Heart left ventricle (tissue), 16 donors: ENCODE data around the gene CEP131. TPM values are rescaled to one million over a fixed set of nuclear protein-coding genes. Genes with fewer than 3 reads are reported as not detected.

Source experiments
- ATAC-seq, 4 donors: fragments of 200-7000 bp; cut with Tn5 transposase; one replicate each; pipeline ENCODE4 v1.9.1; 2020 to 2022; ENCODE audit warnings: moderate library complexity in 4 of 4, mild to moderate bottlenecking in 3 of 4, moderate number of reproducible peaks in 1 of 4
- DNase-seq, 5 donors: peaks; one replicate each; pipeline ENCODE4 v3.0.0-alpha.2; 2020
- H3K27ac ChIP-seq, 12 donors: fragments of 200-600 bp; sonication (generic) in 4 of 12; one replicate each; pipeline versions ENCODE4 v1.5.0 to v1.8.0; 2016 to 2022; ENCODE audit warnings: mild to moderate bottlenecking in 2 of 12
- H3K27me3 ChIP-seq, 9 donors: fragments of 200-600 bp; sonication (generic) in 2 of 9; one replicate each; pipeline versions ENCODE4 v1.5.1 to v1.8.0; 2016 to 2022; ENCODE audit warnings: mild to moderate bottlenecking in 3 of 9
- H3K36me3 ChIP-seq, 9 donors: fragments of 200-600 bp; sonication (generic) in 2 of 9; one replicate each; pipeline versions ENCODE4 v1.5.0 to v1.8.0; 2018 to 2022; ENCODE audit warnings: mild to moderate bottlenecking in 2 of 9
- H3K4me1 ChIP-seq, 12 donors: fragments of 200-600 bp; sonication (generic) in 4 of 12; one replicate each; pipeline versions ENCODE4 v1.5.0 to v1.8.0; 2016 to 2022; ENCODE audit warnings: mild to moderate bottlenecking in 3 of 12
- H3K4me3 ChIP-seq, 12 donors: fragments of 200-600 bp; sonication (generic) in 4 of 12; one replicate each; pipeline versions ENCODE4 v1.5.0 to v1.8.0; 2017 to 2022; ENCODE audit warnings: mild to moderate bottlenecking in 9 of 12, moderate library complexity in 4 of 12
- H3K9me3 ChIP-seq, 12 donors: fragments of 200-600 bp; sonication (generic) in 4 of 12; one replicate each; pipeline versions ENCODE4 v1.5.0 to v1.8.0; 2016 to 2022; ENCODE audit warnings: mild to moderate bottlenecking in 1 of 12
- POLR2A ChIP-seq, 2 donors: fragments of 450-650 bp; IDR thresholded peaks; one replicate each; pipeline ENCODE4 v1.6.1; 2017; ENCODE audit warnings: antibody characterized with exemption in 2 of 2, mild to moderate bottlenecking in 2 of 2, moderate library complexity in 2 of 2
- WGBS, 4 donors: extraction: QIAGEN DNeasy Blood & Tissue Kit in 2 of 4; methylation state at CpG; one replicate each; pipeline versions ENCODE4 v1.1.5 to v1.1.7; 2013 to 2018; 5-methylcytosine and 5-hydroxymethylcytosine counted together
- intact Hi-C, 10 donors: fragments of 100-400 bp; cut with DNase I; formaldehyde crosslinking; loops; one replicate each; pipeline versions ENCODE4 v1.11.1 to v1.14.2; 2022
- polyA plus RNA-seq, 2 donors: library from polyadenylated mRNA; stranded (reverse); fragments of 200-250 nt; gene quantifications; one replicate each; pipeline ENCODE4 v1.2.3, GENCODE V29; 2013
- total RNA-seq, 9 donors: library from RNA; depleted of rRNA in 2 of 9; stranded (reverse); fragments of >200 nt in 2 of 9; fragmentation: NEBNext Ultra II Directional in 3 of 9; extraction: Animal tissue kit (Norgen Biotek cat#: 25700) in 3 of 9; gene quantifications; one replicate each; pipeline versions ENCODE4 v1.1.0 to v1.2.4, GENCODE V29; 2016 to 2023
- TF ChIP-seq, protein P1 (sequence below), 12 donors: fragments of 200-600 bp; sonication (generic) in 4 of 12; IDR thresholded peaks; one replicate each; pipeline versions ENCODE4 v1.5.0 to v1.8.0; 2018 to 2022; ENCODE audit warnings: antibody characterized with exemption in 12 of 12, mild to moderate bottlenecking in 5 of 12
- donor health status: ischemic (EF 13 %, LVEDD 7.1; RV severe dilation, severe dysfunction).
- donor health status: healthy with polysubstance abuse.
- donor health status: DM: no; HTN: yes; CAD: no.
- donor health status: DM: no; HTN: no; CAD: no.
- donor health status: ischemic (EF 25% LVEDD 6.9; RV normal size, moderate dysfunction).
- donor health status: ischemic (EF 25% LVEDD 5.7; RV mildly dilated, moderate dysfunction).
- donor health status: healthy.
- donor health status: DM: yes; HTN: yes; CAD: no.
- donor health status: ischemic (EF 35%, LVEDD 5.7; RV mildly dilated, moderate dysfunction).
- donor health status: nonischemic (EF 11% LVEDD 7.7; RV severe dilation, severe dysfunction).
- donor health status: DM: yes; HTN: yes; CAD: no.
- donor health status: PGD.
- donor health status: ischemic (EF 29% LVEDD 5.4; RV normal size, mild dysfunction).
- donor health status: nonischemic (EF 23%, LVEDD 6.1; RV moderate dilation, normal function).

CEP131 gene
- total and polyA plus RNA-seq, 11 donors: 7.0 to 15.8 (median 8.9) TPM

DNA sequence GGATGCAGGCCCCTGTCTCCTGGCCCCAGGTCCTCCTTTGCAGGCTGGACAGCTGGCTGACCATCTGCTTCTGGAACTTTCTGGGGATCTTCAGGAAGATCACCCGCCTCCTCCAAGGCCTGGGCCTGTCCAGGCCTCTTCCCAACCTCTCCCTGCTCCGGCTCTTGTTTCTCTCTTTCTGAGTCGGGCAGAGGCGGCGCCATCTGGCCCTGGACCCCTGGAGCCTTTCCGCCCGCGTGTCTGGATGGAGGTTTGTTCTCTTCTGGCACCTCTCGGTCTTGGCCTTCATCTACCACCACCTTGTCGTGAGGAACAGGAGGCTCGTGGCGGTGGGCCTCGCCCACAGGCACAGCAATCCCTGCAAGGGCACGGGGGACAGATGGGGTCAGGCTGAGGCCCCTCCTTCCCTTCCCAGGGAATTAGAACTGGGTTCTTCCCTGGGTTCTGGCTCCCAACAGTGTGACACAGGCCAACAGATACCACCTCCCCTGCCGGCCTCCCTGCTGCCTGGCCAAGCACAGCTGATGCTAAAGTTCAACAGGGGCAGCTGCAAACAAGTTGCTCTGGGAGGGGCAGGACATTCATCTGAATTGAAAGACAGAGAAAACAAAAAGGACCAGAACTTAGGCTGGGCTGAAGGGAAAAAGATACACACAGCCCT is 29.7 kb upstream of the CEP131 start:
- TF ChIP-seq POLR2A (IDR thresholded peaks at IDR 0.05): no peak
- TF ChIP-seq, protein P1, sequence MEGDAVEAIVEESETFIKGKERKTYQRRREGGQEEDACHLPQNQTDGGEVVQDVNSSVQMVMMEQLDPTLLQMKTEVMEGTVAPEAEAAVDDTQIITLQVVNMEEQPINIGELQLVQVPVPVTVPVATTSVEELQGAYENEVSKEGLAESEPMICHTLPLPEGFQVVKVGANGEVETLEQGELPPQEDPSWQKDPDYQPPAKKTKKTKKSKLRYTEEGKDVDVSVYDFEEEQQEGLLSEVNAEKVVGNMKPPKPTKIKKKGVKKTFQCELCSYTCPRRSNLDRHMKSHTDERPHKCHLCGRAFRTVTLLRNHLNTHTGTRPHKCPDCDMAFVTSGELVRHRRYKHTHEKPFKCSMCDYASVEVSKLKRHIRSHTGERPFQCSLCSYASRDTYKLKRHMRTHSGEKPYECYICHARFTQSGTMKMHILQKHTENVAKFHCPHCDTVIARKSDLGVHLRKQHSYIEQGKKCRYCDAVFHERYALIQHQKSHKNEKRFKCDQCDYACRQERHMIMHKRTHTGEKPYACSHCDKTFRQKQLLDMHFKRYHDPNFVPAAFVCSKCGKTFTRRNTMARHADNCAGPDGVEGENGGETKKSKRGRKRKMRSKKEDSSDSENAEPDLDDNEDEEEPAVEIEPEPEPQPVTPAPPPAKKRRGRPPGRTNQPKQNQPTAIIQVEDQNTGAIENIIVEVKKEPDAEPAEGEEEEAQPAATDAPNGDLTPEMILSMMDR (IDR thresholded peaks at IDR 0.05): no peak
- 84 to 87% (median 86%) methylated on average over 15 of the region's 15 CpGs for WGBS, 4 donors
- no peak overlapping the region for H3K4me3 ChIP-seq
- peaks cover 3 to 19% (median 13%) of the 10 kb centered on the region in 12 donors for H3K4me1 ChIP-seq
- H3K27me3 ChIP-seq: no peaks in the 10 kb centered on the region
- no peaks in the 10 kb centered on the region for H3K9me3 ChIP-seq
- intact Hi-C loops: loop anchor here (2.0 to 10.0 kb wide), 7 partner anchors 40 to 352 kb away; no protein-coding TSS in a partner anchor
- ATAC-seq (no peak), DNase-seq (no peak)
- H3K27ac ChIP-seq: peak overlapping the region in 1 of 12 donors; percentile 51
- peaks cover 0 to 61% (median 20%) of the 10 kb centered on the region in 9 donors for H3K36me3 ChIP-seq

DNA sequence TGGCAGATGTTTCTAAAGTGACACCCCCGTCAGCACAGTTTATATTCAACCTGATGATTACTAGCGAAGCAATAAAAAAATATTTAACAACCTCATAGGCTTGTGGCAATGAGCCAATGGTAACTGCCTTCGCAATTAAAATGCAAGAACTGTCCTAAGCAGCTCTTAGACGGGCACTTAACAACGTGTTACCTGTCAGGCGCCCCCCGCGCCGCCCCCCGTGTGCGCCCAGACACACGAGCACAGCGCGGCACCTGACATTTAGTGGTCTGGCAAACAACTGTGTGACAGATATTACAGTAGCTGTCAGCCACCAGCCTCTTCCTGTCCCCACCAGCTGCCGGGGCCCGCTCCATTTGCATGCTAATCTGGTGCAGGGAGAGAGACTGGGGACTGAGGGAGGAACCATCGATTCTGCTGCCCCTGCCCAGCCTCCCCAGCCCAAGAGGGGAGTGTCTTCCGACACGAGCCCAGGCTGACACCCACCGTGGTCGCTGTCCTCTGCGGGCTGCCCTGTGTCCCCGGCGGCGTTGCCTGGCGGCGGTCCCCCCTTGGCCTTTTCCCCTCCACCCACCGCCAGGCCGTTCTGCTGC is 29.0 kb upstream of the CEP131 start:
- DNase-seq (no peak), ATAC-seq (peak in 1 of 4 donors; percentile 11)
- Histone ChIP-seq H3K4me3 (no peak overlapping the region), H3K36me3 (peaks cover 0 to 55% (median 20%) of the 10 kb centered on the region in 9 donors), H3K9me3 (no peaks in the 10 kb centered on the region), H3K27ac (peak overlapping the region in 1 of 12 donors; percentile 51), H3K27me3 (no peaks in the 10 kb centered on the region), H3K4me1 (peaks cover 3 to 19% (median 13%) of the 10 kb centered on the region in 12 donors)
- 79 to 86% (median 81%) methylated on average over 29 of the region's 29 CpGs for WGBS, 4 donors
- intact Hi-C loops: loop anchor here (2.0 to 10.0 kb wide), 7 partner anchors 40 to 353 kb away; no protein-coding TSS in a partner anchor
- TF ChIP-seq, protein P1 (IDR thresholded peaks at IDR 0.05): no peak
- no peak for TF ChIP-seq POLR2A (IDR thresholded peaks at IDR 0.05)

DNA sequence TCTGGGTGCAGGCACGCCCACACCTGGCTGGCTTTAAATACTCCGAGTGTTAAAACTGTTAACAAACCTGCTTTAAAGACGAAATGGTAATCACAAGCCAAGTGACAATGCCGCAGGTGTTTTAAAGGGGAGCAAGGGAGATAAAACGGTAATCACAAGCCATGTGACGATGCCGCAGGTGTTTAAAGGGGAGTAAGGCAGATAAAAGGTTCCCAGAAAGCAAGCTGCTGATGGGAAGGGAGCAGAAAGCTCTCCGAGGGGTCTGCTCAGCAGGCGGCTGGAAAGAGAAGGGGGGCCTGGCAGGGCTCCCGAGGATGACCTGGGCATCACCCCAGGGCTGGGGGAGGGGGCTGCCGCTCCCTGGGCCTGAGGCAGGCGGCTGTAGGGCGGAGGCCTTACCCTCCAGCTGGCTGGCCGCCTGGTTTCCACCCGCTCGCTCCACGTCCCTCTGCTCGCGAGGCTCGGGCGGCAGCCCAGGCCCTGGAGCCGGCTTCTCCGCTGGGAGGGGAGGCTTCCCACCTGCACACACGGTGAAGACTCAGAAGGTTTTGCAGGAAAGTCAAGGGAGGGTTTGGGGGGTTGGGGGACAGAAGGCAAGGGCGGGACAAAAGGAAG is 28.4 kb upstream of the CEP131 start:
- peak overlapping the region in 1 of 12 donors; percentile 51 for H3K27ac ChIP-seq
- no peak overlapping the region for H3K4me3 ChIP-seq
- H3K4me1 ChIP-seq: peaks cover 3 to 19% (median 13%) of the 10 kb centered on the region in 12 donors
- TF ChIP-seq POLR2A (IDR thresholded peaks at IDR 0.05): no peak
- TF ChIP-seq, protein P1 (IDR thresholded peaks at IDR 0.05): no peak
- no peaks in the 10 kb centered on the region for H3K27me3 ChIP-seq
- WGBS, 4 donors: 54 to 72% (median 62%) methylated on average over 21 to 25 of the region's 25 CpGs
- intact Hi-C loops: loop anchor here (5.0 to 10.0 kb wide), 5 partner anchors 41 to 354 kb away; no protein-coding TSS in a partner anchor
- DNase-seq: peak in 4 of 5 donors; percentile 30 to 74 (median 60)
- peaks cover 0 to 52% (median 20%) of the 10 kb centered on the region in 9 donors for H3K36me3 ChIP-seq
- H3K9me3 ChIP-seq: no peaks in the 10 kb centered on the region
- peak in 3 of 4 donors; percentile 27 to 62 (median 44) for ATAC-seq
